ENCODE data around the gene B4GALNT4. TPM values are rescaled to one million over a fixed set of nuclear protein-coding genes. Genes with fewer than 3 reads are reported as not detected.

Gene B4GALNT4
- total and polyA plus RNA-seq, 2 of the 4 experiments (the other 2 are of a cell fraction): 5.2 to 38.6 TPM

DNA sequence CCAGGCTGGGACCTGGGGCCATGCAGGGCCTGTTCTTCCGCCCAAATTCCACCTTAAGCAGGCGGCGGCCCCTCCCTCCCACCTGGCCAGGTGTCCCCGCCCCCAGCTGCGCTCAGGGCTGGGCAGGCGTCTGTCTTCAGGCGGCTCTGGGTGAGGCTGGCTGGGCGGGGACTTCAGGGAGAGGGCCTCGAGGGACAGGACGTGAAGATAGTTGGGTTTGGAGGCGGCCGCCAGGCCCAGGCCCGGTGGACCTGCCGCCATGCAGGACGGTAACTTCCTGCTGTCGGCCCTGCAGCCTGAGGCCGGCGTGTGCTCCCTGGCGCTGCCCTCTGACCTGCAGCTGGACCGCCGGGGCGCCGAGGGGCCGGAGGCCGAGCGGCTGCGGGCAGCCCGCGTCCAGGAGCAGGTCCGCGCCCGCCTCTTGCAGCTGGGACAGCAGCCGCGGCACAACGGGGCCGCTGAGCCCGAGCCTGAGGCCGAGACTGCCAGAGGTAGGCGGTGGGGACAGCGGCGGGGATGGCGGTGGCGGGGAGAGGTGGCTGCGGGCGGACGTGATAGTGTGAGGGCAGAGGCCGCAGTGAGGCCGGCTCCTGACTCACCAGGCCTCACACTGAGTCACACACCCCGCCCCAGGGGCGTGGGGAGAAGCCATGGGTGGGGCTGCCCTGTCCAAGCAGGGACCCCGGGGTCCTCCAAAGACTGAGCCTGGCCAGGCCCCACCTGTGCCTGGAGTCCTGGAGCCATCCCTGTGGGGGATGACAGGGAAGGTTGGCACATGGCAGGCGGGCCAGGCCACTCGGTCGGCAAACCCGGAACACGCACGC lies 24.9 kb downstream of the B4GALNT4 start, which contains the start of gene PKP3:
Gene PKP3, plus strand, starts transcription at position 176 of the 824 bp plus-strand sequence. Its CDS starts 84 bp downstream, at position 260.
- Histone ChIP-seq H4K91ac (ENCODE audit: insufficient read depth, low read depth, low read length) (peak within 1 kb of the TSS; percentile 95), H3K14ac (replicated peaks; ENCODE audit: low read depth, low read length) (peak within 1 kb of the TSS; percentile 79), H3K79me1 (ENCODE audit: low read depth in 1 of 2, low read length in 2 of 2) (peaks cover 0 to 4% of the 10 kb centered on the region in 2 experiments; a peak in 1 of 4 replicates), H3K4me2 (ENCODE audit: low read depth, low read length) (0 out of 2 replicates have a peak within 1 kb of the TSS, but pooled peaks have one; percentile 6), H3K9me3 (ENCODE audit: control insufficient read depth, insufficient read depth, low read length) (no peaks in the 10 kb centered on the region), H3K23ac (ENCODE audit: low read depth, low read length) (peak within 1 kb of the TSS; percentile 62; the same call in 1 of the 2 replicates), H3K9ac (ENCODE audit: low read depth, low read length) (0 out of 2 replicates have a peak within 1 kb of the TSS, but pooled peaks have one; percentile 9), H3K36me3 (ENCODE audit: control insufficient read depth, insufficient read depth, low read length) (no peaks in the 10 kb centered on the region), H2AK5ac (ENCODE audit: low read depth, low read length) (peak within 1 kb of the TSS; percentile 99), H3K9me1 (ENCODE audit: insufficient read depth, low read length) (peaks cover 6% of the 10 kb centered on the region), H3K56ac (ENCODE audit: extremely low read depth, insufficient read depth, low read length) (peak within 1 kb of the TSS; percentile 49; the same call in 1 of the 2 replicates), H3K4ac (ENCODE audit: low read depth, low read length) (peak within 1 kb of the TSS; percentile 91), H2BK5ac (ENCODE audit: low read depth, low read length, poor library complexity, severe bottlenecking) (peak within 1 kb of the TSS; percentile 88), H2BK20ac (ENCODE audit: low read depth, low read length) (peak within 1 kb of the TSS; percentile 87), H2BK120ac (ENCODE audit: low read depth, low read length) (peak within 1 kb of the TSS; percentile 95), H4K20me1 (ENCODE audit: insufficient read depth, low read length) (no peaks in the 10 kb centered on the region), H3K18ac (ENCODE audit: low read depth, low read length) (peak within 1 kb of the TSS; percentile 90), H3K27me3 (ENCODE audit: control insufficient read depth, insufficient read depth, low read length) (peaks cover 6% of the 10 kb centered on the region; the same call in 1 of the 2 replicates), H3K4me1 (ENCODE audit: control insufficient read depth, insufficient read depth, low read length) (peaks cover 22% of the 10 kb centered on the region), H2AFZ (replicated peaks; ENCODE audit: low read length, poor library complexity) (peak within 1 kb of the TSS; percentile 81), H2BK15ac (ENCODE audit: low read depth, low read length) (peak within 1 kb of the TSS; percentile 94; the same call in 2 of the 3 replicates), H3K4me3 (ENCODE audit: insufficient read depth, low read depth, low read length) (no peak within 1 kb of the TSS), H2AK9ac (replicated peaks; ENCODE audit: low read depth, low read length, poor library complexity) (peak within 1 kb of the TSS; percentile 94), H4K8ac (ENCODE audit: low read depth in 2 of 2, low read length in 2 of 2) (peak within 1 kb of the TSS; percentile 85 to 96), H3K27ac (ENCODE audit: insufficient read depth, low read length) (peak within 1 kb of the TSS; percentile 63), H4K5ac (ENCODE audit: low read depth, low read length) (peak within 1 kb of the TSS; percentile 99)
- 90% methylated on average over 2 of the region's 57 CpGs; no CpG with 5 or more reads in 1 of the 2 experiments for WGBS, 2 experiments (ENCODE audit: extremely low coverage in 2 of 2, insufficient read length in 1 of 2)
- ChIA-PET CTCF (no interaction called here), POLR2A (ENCODE audit: unreplicated experiment) (no interaction called here)
- ATAC-seq (ENCODE audit: low read depth) (peak; percentile 67), DNase-seq (peak; percentile 60)
- no TSS peak for BruUV-seq (replicated peaks)
- TF ChIP-seq, protein P1, sequence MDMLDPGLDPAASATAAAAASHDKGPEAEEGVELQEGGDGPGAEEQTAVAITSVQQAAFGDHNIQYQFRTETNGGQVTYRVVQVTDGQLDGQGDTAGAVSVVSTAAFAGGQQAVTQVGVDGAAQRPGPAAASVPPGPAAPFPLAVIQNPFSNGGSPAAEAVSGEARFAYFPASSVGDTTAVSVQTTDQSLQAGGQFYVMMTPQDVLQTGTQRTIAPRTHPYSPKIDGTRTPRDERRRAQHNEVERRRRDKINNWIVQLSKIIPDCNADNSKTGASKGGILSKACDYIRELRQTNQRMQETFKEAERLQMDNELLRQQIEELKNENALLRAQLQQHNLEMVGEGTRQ (IDR thresholded peaks at IDR 0.05; ENCODE audit: low read depth, low read length): no peak
- TF ChIP-seq FOS (IDR thresholded peaks at IDR 0.05; ENCODE audit: low read depth, low read length) (peak; percentile 80), POLR2A (IDR thresholded peaks at IDR 0.05; ENCODE audit: low read depth, low read length) (no peak), MAZ (IDR thresholded peaks at IDR 0.05; ENCODE audit: borderline replicate concordance, low read depth, low read length) (no peak), RAD21 (IDR thresholded peaks at IDR 0.05; ENCODE audit: low read length) (no peak), BHLHE40 (IDR thresholded peaks at IDR 0.05; ENCODE audit: low read depth, low read length) (0 out of 2 replicates have a peak, but pooled peaks have one; percentile 2), ELK1 (IDR thresholded peaks at IDR 0.05; ENCODE audit: borderline replicate concordance, low read depth, low read length) (no peak)
- intact Hi-C loops (cut with micrococcal nuclease): no loop called here
- dilution Hi-C loops (cut with HindIII; ENCODE audit: low sequenced_read_pairs, unreplicated experiment): no loop called here
- in situ Hi-C loops (cut with MboI; ENCODE audit: low sequenced_read_pairs): no loop called here
